GM21447 (cell line): ENCODE measurements around the gene HS3ST4.

Source experiments
- ATAC-seq: cut with Tn5 transposase; IDR thresholded peaks from one replicate; pipeline ENCODE4 v1.9.1; 2021; ENCODE audit not compliant: unreplicated experiment

The HS3ST4 gene

GRCh38 chr16:26158142-26158759, 466.5 kb downstream of the HS3ST4 start:
- no peak for ATAC-seq

- ATAC-seq = no peak
Observed at GRCh38 chr16:26161461-26162180, 469.9 kb downstream of the HS3ST4 start.

- ATAC-seq = no peak
Observed at GRCh38 chr16:26169473-26169872, 477.7 kb downstream of the HS3ST4 start.

- ATAC-seq = no peak
Observed at GRCh38 chr16:26175944-26176343, 484.2 kb downstream of the HS3ST4 start.

GRCh38 chr16:26177438-26177837, 485.7 kb downstream of the HS3ST4 start:
- ATAC-seq = no peak

- ATAC-seq = no peak
Observed at GRCh38 chr16:26178298-26178697, 486.5 kb downstream of the HS3ST4 start.

GRCh38 chr16:26186091-26186615, 494.4 kb downstream of the HS3ST4 start:
- ATAC-seq = no peak
